ENCODE results near the gene HES7. TPM values are rescaled to one million over a fixed set of nuclear protein-coding genes. Genes with fewer than 3 reads are reported as not detected.

Gene HES7
- total and polyA plus RNA-seq, 9 of the 15 experiments (the other 6 are each of a cell fraction or from before 2014, with no cell fraction given) = 0.03 to 1.7 (median 0.14) TPM; not detected in 1

GRCh38 chr17:8173056-8173870, 49.4 kb upstream of the HES7 start (continued):
- peak; percentile 36 for TF ChIP-seq MGA (IDR thresholded peaks at IDR 0.05)
- TF ChIP-seq PRMT5 (CRISPR knock-in tag; IDR thresholded peaks at IDR 0.05) = no peak
- TF ChIP-seq MAFF (IDR thresholded peaks at IDR 0.05; ENCODE audit: low read length) = peak; percentile 78
- 0 out of 2 replicates have a peak, but pooled peaks have one; percentile 29 for TF ChIP-seq E2F1 (CRISPR knock-in tag; IDR thresholded peaks at IDR 0.05)
- TF ChIP-seq ZFP36 (IDR thresholded peaks at IDR 0.05; ENCODE audit: low read depth, low read length, partially characterized antibody) = peak; percentile 38
- peak; percentile 49; the same call in 1 of the 2 replicates for TF ChIP-seq ZNF75A (CRISPR knock-in tag; IDR thresholded peaks at IDR 0.05)
- peak; percentile 82 for TF ChIP-seq ELF2 (CRISPR knock-in tag; IDR thresholded peaks at IDR 0.05)
- peak; percentile 92; the same call in 1 of the 2 replicates for TF ChIP-seq ZNF347 (CRISPR knock-in tag; IDR thresholded peaks at IDR 0.05; ENCODE audit: low read depth)
- peak; percentile 84 for TF ChIP-seq HDAC2 (IDR thresholded peaks at IDR 0.05)
- TF ChIP-seq ZHX1 (conservative IDR thresholded peaks at IDR 0.05; ENCODE audit: low read length) = peak; percentile 94

All from K562 (cell line).